Measurements from ENCODE around the gene FER. TPM values are rescaled to one million over a fixed set of nuclear protein-coding genes. Genes with fewer than 3 reads are reported as not detected.
"Not testable (repeated sequence)": the region's sequence is repeated elsewhere in the genome, so short reads cannot be mapped to it uniquely, and the experiment has no call there.

FER gene
- total and polyA plus RNA-seq, 9 of the 15 experiments (the other 6 are each of a cell fraction or from before 2014, with no cell fraction given): 6.7 to 18.2 (median 8.9) TPM

DNA sequence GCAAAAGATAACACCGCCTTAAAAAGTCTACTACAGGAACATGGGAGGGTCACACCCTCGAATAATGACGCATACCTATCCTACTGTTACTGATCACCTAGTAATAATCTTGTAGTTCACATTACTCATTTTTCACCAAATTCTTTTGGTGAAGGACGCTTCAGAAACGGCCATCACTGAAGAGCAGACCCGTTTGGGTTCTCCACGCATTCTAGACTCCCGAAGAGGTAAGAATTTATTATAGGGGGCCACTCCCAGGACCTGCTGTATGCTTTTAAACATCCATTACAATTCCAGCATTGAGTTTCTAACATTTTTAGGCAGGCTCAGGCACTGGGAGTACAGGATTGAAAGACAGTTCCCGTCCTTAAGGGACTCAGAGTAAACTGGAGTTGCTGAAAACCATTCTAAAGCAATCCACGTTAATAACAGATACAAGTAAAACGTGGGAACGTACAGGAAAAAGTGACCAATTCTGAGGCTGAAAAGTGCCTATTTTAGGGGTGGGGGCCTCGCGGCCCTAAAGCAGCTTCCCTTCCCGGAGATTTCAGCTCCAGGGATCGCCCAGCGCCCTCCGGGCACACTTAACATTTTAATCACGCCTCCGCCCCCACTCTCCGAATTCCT is at the start of gene FER (continued):
- TF ChIP-seq HDAC2 (IDR thresholded peaks at IDR 0.05) (0 out of 2 replicates have a peak, but pooled peaks have one; percentile 17), ZNF764 (CRISPR knock-in tag; IDR thresholded peaks at IDR 0.05; ENCODE audit: low read depth) (no peak), CHD1 (IDR thresholded peaks at IDR 0.05; ENCODE audit: low read length) (peak; percentile 90), NCOA6 (IDR thresholded peaks at IDR 0.05) (no peak), TEAD2 (tag; IDR thresholded peaks at IDR 0.05) (no peak), TEAD4 (IDR thresholded peaks at IDR 0.05; ENCODE audit: low read length) (peak; percentile 34), TEAD4 (CRISPR knock-in tag; IDR thresholded peaks at IDR 0.05; ENCODE audit: borderline replicate concordance) (no peak), ATF6 (CRISPR knock-in tag; IDR thresholded peaks at IDR 0.05) (no peak), ATF1 (CRISPR knock-in tag; IDR thresholded peaks at IDR 0.05) (no peak), ATF1 (tag; IDR thresholded peaks at IDR 0.05) (peak; percentile 54), RBM25 (IDR thresholded peaks at IDR 0.05; ENCODE audit: low read depth, low read length, severe bottlenecking) (no peak), HDAC1 (IDR thresholded peaks at IDR 0.05) (0 out of 4 replicates have a peak, but pooled peaks of 1 of the 2 experiments have one; percentile 9), DPF2 (IDR thresholded peaks at IDR 0.05) (0 out of 2 replicates have a peak, but pooled peaks have one; percentile 13), E2F3 (CRISPR knock-in tag; IDR thresholded peaks at IDR 0.05) (no peak), ZKSCAN1 (IDR thresholded peaks at IDR 0.05; ENCODE audit: low read depth, low read length) (0 out of 2 replicates have a peak, but pooled peaks have one; percentile 3)
- TF ChIP-seq, protein P1, sequence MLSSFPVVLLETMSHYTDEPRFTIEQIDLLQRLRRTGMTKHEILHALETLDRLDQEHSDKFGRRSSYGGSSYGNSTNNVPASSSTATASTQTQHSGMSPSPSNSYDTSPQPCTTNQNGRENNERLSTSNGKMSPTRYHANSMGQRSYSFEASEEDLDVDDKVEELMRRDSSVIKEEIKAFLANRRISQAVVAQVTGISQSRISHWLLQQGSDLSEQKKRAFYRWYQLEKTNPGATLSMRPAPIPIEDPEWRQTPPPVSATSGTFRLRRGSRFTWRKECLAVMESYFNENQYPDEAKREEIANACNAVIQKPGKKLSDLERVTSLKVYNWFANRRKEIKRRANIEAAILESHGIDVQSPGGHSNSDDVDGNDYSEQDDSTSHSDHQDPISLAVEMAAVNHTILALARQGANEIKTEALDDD (IDR thresholded peaks at IDR 0.05): peak; percentile 83
- TF ChIP-seq, protein P2, sequence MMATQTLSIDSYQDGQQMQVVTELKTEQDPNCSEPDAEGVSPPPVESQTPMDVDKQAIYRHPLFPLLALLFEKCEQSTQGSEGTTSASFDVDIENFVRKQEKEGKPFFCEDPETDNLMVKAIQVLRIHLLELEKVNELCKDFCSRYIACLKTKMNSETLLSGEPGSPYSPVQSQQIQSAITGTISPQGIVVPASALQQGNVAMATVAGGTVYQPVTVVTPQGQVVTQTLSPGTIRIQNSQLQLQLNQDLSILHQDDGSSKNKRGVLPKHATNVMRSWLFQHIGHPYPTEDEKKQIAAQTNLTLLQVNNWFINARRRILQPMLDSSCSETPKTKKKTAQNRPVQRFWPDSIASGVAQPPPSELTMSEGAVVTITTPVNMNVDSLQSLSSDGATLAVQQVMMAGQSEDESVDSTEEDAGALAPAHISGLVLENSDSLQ (IDR thresholded peaks at IDR 0.05): peak; percentile 63; the same call in 1 of the 2 replicates

- intact Hi-C loops (cut with micrococcal nuclease); H3K9me1 ChIP-seq (ENCODE audit: control insufficient read depth, insufficient read depth, low read length); FAIRE-seq; DNase-seq (ENCODE audit: extremely low read depth in 1 of 4, low spot score in 3 of 4); H3K4me1 ChIP-seq (replicated peaks in 1 of 2; ENCODE audit: control insufficient read depth in 2 of 2, insufficient read depth in 2 of 2, low read length in 2 of 2); H3K79me2 ChIP-seq (ENCODE audit: control insufficient read depth, insufficient read depth, low read length); H3K9ac ChIP-seq (ENCODE audit: insufficient read depth in 1 of 2, low read depth in 2 of 2, low read length in 2 of 2); H4K20me1 ChIP-seq (replicated peaks; ENCODE audit: control insufficient read depth, insufficient read depth, low read length); BruUV-seq (replicated peaks); H3K27me3 ChIP-seq (ENCODE audit: control insufficient read depth in 2 of 2, insufficient read depth in 2 of 2, low read length in 2 of 2); H2AFZ ChIP-seq (ENCODE audit: low read depth, low read length); ATAC-seq; H3K27ac ChIP-seq (ENCODE audit: extremely low read depth, low read depth, low read length); H3K36me3 ChIP-seq (ENCODE audit: control insufficient read depth, insufficient read depth, low read length); H3K4me2 ChIP-seq (ENCODE audit: insufficient read depth, low read length); in situ Hi-C loops (cut with MboI); H3K9me3 ChIP-seq (replicated peaks; ENCODE audit: control insufficient read depth, insufficient read depth, low read depth, low read length); H3K4me3 ChIP-seq: not testable (repeated sequence)
- ChIA-PET POLR2A (interaction anchor here (0.6 kb wide), 2 partner anchors 27 to 48 kb away, joined by 3 read pairs; no protein-coding TSS in a partner anchor), CTCF (ENCODE audit: low intra/inter-chr PET ratio) (interaction anchor here (0.8 kb wide), 1 partner anchor 12 kb away, joined by 4 read pairs; no protein-coding TSS in a partner anchor)
- 60% methylated on average over 1 of the region's 5 CpGs for WGBS (ENCODE audit: insufficient coverage, low coverage, missing lambda C conversion rate)
Observed at GRCh38 chr5:108700388-108700787, 47.3 kb upstream of the FER start.
